NCI-H2171 (cell line): ENCODE results near the gene TMEM40.
"Not testable (repeated sequence)": the region's sequence is repeated elsewhere in the genome, so short reads cannot be mapped to it uniquely, and the experiment has no call there.

Experiments
- DNase-seq: peaks from one replicate; lab custom pipeline; 2025; lab: John Stamatoyannopoulos, UW

The TMEM40 gene

GRCh38 chr3:12719541-12719940 lies 39.5 kb downstream of the TMEM40 start:
- no peak for DNase-seq

GRCh38 chr3:12716605-12717151 lies 42.4 kb downstream of the TMEM40 start:
- DNase-seq, result no peak

GRCh38 chr3:12714278-12714677 lies 44.8 kb downstream of the TMEM40 start:
- DNase-seq, result no peak

- no peak for DNase-seq
These were observed 49.0 kb downstream of the TMEM40 start for GRCh38 chr3:12710062-12710461.

GRCh38 chr3:12709334-12709733 lies 49.7 kb downstream of the TMEM40 start:
- DNase-seq, result no peak

- no peak for DNase-seq
These were observed 50.4 kb downstream of the TMEM40 start for GRCh38 chr3:12708584-12709192.

- no peak for DNase-seq
These were observed 51.6 kb downstream of the TMEM40 start for GRCh38 chr3:12707449-12707848.

- DNase-seq, result peak; percentile 13
These were observed 52.4 kb downstream of the TMEM40 start for GRCh38 chr3:12706504-12707253.

GRCh38 chr3:12705981-12706380 lies 53.1 kb downstream of the TMEM40 start:
- DNase-seq, result no peak

- DNase-seq, result no peak
These were observed 53.6 kb downstream of the TMEM40 start for GRCh38 chr3:12705374-12705926.

GRCh38 chr3:12702501-12702900 lies 56.6 kb downstream of the TMEM40 start:
- no peak for DNase-seq

- not testable (repeated sequence) for DNase-seq
These were observed 57.5 kb downstream of the TMEM40 start for GRCh38 chr3:12701601-12702000.

- DNase-seq, result no peak
These were observed 58.3 kb downstream of the TMEM40 start for GRCh38 chr3:12700800-12701199.

GRCh38 chr3:12695916-12696315 lies 63.1 kb downstream of the TMEM40 start:
- no peak for DNase-seq

GRCh38 chr3:12695112-12695511 lies 63.9 kb downstream of the TMEM40 start:
- DNase-seq, result no peak

- DNase-seq, result no peak
These were observed 66.6 kb downstream of the TMEM40 start for GRCh38 chr3:12692444-12692843.

GRCh38 chr3:12689997-12690711 lies 68.9 kb downstream of the TMEM40 start:
- DNase-seq, result no peak

GRCh38 chr3:12687948-12688347 lies 71.1 kb downstream of the TMEM40 start:
- DNase-seq, result no peak

- DNase-seq, result no peak
These were observed 73.0 kb downstream of the TMEM40 start for GRCh38 chr3:12686096-12686495.
